ENCODE results near the gene GPATCH2L. TPM values are rescaled to one million over a fixed set of nuclear protein-coding genes. Genes with fewer than 3 reads are reported as not detected.

GPATCH2L gene
- total RNA-seq, 1 experiment from 2014 or later, result 76.7 TPM

GRCh38 chr14:76261371-76261811 lies 109.7 kb downstream of the GPATCH2L start:
- no peaks in the 10 kb centered on the region for H3K27me3 ChIP-seq (ENCODE audit: insufficient read depth, low read length)
- H2BK20ac ChIP-seq (ENCODE audit: low read depth, low read length, poor library complexity, severe bottlenecking), result no peak overlapping the region
- DNase-seq, result no peak
- Mint-ChIP-seq H3K4me3 (peak overlapping the region in 1 of 2 experiments; percentile 45; a peak in 2 of 5 replicates), H3K27ac (peak overlapping the region; percentile 30 to 91 (median 65); a peak in 4 of 7 replicates), H3K4me1 (peaks cover 11 to 40% of the 10 kb centered on the region in 2 experiments), H3K36me3 (ENCODE audit: insufficient read depth in 1 of 3, low read depth in 3 of 3) (peaks cover 0 to 4% (median 0%) of the 10 kb centered on the region in 3 experiments; a peak in 2 of 7 replicates), H3K27me3 (ENCODE audit: low read depth) (peaks cover 7% of the 10 kb centered on the region), H3K9me3 (no peaks in the 10 kb centered on the region; a peak in 1 of 5 replicates)
- H3K56ac ChIP-seq (ENCODE audit: insufficient read length, low read depth, low read length), result no peak overlapping the region
- H3K23me2 ChIP-seq (ENCODE audit: insufficient read length, low read depth, low read length, poor library complexity, severe bottlenecking), result no peaks in the 10 kb centered on the region
- H3K27ac ChIP-seq (ENCODE audit: insufficient read length, low read depth, low read length), result no peak overlapping the region
- no peak overlapping the region for H3K18ac ChIP-seq (ENCODE audit: insufficient read length, low read depth, low read length)
- peaks cover 5% of the 10 kb centered on the region; the same call in 1 of the 2 replicates for H3K4me1 ChIP-seq (ENCODE audit: insufficient read depth, low read length)
- WGBS (ENCODE audit: extremely low coverage, insufficient read length, low lambda C conversion rate), result no CpG with 5 or more reads among the region's 6 CpGs
- peak overlapping the region; percentile 29 for H3K4me2 ChIP-seq (ENCODE audit: insufficient read depth, insufficient read length, low read length)
- no peak overlapping the region for H2BK12ac ChIP-seq (ENCODE audit: insufficient read length, low read depth, low read length)
- TF ChIP-seq, protein P1, sequence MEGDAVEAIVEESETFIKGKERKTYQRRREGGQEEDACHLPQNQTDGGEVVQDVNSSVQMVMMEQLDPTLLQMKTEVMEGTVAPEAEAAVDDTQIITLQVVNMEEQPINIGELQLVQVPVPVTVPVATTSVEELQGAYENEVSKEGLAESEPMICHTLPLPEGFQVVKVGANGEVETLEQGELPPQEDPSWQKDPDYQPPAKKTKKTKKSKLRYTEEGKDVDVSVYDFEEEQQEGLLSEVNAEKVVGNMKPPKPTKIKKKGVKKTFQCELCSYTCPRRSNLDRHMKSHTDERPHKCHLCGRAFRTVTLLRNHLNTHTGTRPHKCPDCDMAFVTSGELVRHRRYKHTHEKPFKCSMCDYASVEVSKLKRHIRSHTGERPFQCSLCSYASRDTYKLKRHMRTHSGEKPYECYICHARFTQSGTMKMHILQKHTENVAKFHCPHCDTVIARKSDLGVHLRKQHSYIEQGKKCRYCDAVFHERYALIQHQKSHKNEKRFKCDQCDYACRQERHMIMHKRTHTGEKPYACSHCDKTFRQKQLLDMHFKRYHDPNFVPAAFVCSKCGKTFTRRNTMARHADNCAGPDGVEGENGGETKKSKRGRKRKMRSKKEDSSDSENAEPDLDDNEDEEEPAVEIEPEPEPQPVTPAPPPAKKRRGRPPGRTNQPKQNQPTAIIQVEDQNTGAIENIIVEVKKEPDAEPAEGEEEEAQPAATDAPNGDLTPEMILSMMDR (conservative IDR thresholded peaks at IDR 0.05), result no peak
- no peak overlapping the region for H3K9ac ChIP-seq (ENCODE audit: extremely low read depth, insufficient read length, low read length)
- no peaks in the 10 kb centered on the region for H4K20me1 ChIP-seq (ENCODE audit: control insufficient read depth, insufficient read depth, insufficient read length)
- H4K5ac ChIP-seq (ENCODE audit: insufficient read length, low read depth, low read length), result no peak overlapping the region
- H3K79me2 ChIP-seq (ENCODE audit: insufficient read depth, low read length), result no peaks in the 10 kb centered on the region
- no peak overlapping the region for H2BK120ac ChIP-seq (ENCODE audit: low read depth, low read length, poor library complexity, severe bottlenecking)
- H2AK5ac ChIP-seq (ENCODE audit: insufficient read length, low read length), result no peak overlapping the region
- no peaks in the 10 kb centered on the region for H3K79me1 ChIP-seq (ENCODE audit: insufficient read depth, low read depth, low read length, poor library complexity, severe bottlenecking)
- H3K4ac ChIP-seq (ENCODE audit: low read depth, low read length), result no peak overlapping the region
- no peak overlapping the region for H4K8ac ChIP-seq (replicated peaks; ENCODE audit: insufficient read length, low read depth, low read length)
- H3K23ac ChIP-seq (ENCODE audit: insufficient read length, low read depth, low read length), result no peak overlapping the region
- H2BK15ac ChIP-seq (ENCODE audit: low read depth, low read length), result no peak overlapping the region
- no peak overlapping the region for H3T11ph ChIP-seq (ENCODE audit: low read length)
- no peak overlapping the region for H2AFZ ChIP-seq (ENCODE audit: low read length)
- no peak overlapping the region for H3K14ac ChIP-seq (ENCODE audit: insufficient read depth, low read length)
- H3K9me3 ChIP-seq (ENCODE audit: control insufficient read depth, low read depth, low read length), result no peaks in the 10 kb centered on the region
- H4K91ac ChIP-seq (ENCODE audit: insufficient read length, low read depth, low read length), result no peak overlapping the region
- H2BK5ac ChIP-seq (ENCODE audit: insufficient read length, low read length), result no peak overlapping the region

Data from H9 (cell line).